ENCODE measurements around the gene SND1.

DNA sequence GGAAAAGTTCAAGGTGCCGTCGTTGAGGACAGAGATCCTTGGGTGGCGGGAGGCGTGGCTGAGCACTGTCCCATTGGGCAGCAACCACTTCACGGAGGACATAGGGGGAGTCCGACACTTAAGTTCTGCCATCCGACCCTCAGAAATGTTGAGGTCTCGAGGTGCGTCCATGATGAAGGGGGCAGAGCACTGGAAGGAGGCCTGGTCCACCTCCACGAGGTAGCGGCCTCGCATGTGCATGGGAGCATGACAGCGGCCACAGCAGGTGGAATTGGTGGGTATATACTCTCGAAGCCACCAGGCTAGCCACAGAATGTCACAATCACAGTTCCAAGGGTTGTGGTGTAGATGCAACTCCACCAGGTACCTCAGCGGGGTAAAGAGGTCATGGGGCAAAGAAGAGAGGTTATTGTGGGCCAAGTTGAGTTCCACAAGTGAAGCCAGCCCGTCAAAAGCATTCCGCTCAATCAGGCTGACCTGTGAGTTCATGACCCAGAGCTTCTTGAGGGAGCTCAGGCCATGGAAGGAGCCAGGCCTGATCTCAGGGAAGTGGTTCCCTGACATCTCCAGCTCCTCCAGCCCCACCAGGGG, 377.5 kb downstream of the SND1 start:
- TF ChIP-seq, protein P1, sequence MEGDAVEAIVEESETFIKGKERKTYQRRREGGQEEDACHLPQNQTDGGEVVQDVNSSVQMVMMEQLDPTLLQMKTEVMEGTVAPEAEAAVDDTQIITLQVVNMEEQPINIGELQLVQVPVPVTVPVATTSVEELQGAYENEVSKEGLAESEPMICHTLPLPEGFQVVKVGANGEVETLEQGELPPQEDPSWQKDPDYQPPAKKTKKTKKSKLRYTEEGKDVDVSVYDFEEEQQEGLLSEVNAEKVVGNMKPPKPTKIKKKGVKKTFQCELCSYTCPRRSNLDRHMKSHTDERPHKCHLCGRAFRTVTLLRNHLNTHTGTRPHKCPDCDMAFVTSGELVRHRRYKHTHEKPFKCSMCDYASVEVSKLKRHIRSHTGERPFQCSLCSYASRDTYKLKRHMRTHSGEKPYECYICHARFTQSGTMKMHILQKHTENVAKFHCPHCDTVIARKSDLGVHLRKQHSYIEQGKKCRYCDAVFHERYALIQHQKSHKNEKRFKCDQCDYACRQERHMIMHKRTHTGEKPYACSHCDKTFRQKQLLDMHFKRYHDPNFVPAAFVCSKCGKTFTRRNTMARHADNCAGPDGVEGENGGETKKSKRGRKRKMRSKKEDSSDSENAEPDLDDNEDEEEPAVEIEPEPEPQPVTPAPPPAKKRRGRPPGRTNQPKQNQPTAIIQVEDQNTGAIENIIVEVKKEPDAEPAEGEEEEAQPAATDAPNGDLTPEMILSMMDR (IDR thresholded peaks at IDR 0.05): no peak
- TF ChIP-seq EZH2 (IDR thresholded peaks at IDR 0.05; ENCODE audit: borderline replicate concordance, insufficient read depth, low read depth, low read length, poor library complexity, severe bottlenecking): no peak

All from B cell (primary cell).